Measurements from ENCODE around the gene RNF181. TPM values are rescaled to one million over a fixed set of nuclear protein-coding genes. Genes with fewer than 3 reads are reported as not detected.

RNF181 gene
- total and polyA plus RNA-seq, 2 of the 13 experiments (the other 11 are each of a cell fraction or from before 2014, with no cell fraction given), result 224 to 578 TPM

DNA sequence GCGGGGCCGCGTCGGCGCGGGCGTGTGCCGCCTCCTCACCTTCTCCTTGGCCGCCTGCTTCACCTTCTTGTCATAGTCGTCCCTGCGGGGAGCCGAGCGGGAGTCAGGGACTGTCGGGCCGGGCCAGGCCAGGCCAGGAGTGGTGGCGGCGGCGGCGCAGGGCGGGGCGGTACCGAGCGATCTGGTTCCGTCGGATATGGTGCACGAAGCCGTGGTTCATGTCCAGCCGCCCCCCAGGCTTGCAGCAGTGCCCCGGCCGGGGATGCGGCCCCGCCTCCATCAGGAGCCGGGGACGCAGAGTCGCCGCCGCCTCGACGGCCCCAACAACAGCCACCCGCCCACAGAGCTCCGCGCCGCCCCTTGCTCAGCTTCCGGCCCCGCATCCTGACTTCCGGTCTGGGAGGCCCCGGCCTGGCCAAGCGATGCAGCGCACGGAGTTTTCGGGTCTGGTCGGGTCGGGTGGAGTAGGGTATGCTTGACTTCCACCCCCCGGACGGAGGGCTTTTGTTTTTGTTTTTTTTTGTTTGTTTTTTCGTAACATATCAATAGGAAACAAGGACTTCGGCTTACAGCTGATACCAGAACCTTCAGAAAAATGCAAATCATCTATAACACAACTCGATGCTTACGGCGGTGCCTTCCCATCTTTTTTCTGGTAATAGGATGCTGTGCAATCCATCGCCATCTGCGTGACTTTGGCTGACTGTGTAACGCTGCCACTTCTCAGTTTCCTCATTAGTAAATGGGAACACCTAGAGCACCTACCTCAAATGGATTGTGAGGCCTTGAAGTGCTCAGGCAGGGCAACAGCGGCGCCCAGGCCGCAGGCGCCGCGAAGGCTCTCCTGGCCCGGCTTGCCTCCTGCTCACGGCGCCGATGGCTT lies 16.4 kb downstream of the RNF181 start, which contains the start of gene C2orf68 (continued):
- TF ChIP-seq, protein P1, sequence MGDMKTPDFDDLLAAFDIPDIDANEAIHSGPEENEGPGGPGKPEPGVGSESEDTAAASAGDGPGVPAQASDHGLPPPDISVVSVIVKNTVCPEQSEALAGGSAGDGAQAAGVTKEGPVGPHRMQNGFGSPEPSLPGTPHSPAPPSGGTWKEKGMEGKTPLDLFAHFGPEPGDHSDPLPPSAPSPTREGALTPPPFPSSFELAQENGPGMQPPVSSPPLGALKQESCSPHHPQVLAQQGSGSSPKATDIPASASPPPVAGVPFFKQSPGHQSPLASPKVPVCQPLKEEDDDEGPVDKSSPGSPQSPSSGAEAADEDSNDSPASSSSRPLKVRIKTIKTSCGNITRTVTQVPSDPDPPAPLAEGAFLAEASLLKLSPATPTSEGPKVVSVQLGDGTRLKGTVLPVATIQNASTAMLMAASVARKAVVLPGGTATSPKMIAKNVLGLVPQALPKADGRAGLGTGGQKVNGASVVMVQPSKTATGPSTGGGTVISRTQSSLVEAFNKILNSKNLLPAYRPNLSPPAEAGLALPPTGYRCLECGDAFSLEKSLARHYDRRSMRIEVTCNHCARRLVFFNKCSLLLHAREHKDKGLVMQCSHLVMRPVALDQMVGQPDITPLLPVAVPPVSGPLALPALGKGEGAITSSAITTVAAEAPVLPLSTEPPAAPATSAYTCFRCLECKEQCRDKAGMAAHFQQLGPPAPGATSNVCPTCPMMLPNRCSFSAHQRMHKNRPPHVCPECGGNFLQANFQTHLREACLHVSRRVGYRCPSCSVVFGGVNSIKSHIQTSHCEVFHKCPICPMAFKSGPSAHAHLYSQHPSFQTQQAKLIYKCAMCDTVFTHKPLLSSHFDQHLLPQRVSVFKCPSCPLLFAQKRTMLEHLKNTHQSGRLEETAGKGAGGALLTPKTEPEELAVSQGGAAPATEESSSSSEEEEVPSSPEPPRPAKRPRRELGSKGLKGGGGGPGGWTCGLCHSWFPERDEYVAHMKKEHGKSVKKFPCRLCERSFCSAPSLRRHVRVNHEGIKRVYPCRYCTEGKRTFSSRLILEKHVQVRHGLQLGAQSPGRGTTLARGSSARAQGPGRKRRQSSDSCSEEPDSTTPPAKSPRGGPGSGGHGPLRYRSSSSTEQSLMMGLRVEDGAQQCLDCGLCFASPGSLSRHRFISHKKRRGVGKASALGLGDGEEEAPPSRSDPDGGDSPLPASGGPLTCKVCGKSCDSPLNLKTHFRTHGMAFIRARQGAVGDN (CRISPR knock-in tag; IDR thresholded peaks at IDR 0.05), result peak; percentile 99
- no peak for TF ChIP-seq ZBTB7A (CRISPR knock-in tag; IDR thresholded peaks at IDR 0.05)
- TF ChIP-seq PCBP2 (optimal IDR thresholded peaks at IDR 0.05; ENCODE audit: low read depth, low read length, poor library complexity, severe bottlenecking), result no peak
- TF ChIP-seq ZBTB8A (CRISPR knock-in tag; IDR thresholded peaks at IDR 0.05; ENCODE audit: borderline replicate concordance, low read depth), result peak; percentile 37; the same call in 1 of the 2 replicates
- TF ChIP-seq, protein P2, sequence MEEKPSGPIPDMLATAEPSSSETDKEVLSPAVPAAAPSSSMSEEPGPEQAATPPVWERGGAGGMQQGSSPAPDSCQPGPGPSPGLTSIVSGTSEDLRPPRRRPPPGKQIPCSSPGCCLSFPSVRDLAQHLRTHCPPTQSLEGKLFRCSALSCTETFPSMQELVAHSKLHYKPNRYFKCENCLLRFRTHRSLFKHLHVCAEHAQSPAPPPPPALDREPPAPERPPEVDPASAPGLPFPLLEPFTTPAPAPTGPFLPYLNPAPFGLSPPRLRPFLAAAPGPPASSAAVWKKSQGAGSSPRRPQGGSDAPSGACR (CRISPR knock-in tag; IDR thresholded peaks at IDR 0.05), result no peak
- peak; percentile 55 for TF ChIP-seq HDAC2 (CRISPR knock-in tag; IDR thresholded peaks at IDR 0.05)
- no peak for TF ChIP-seq SRSF4 (IDR thresholded peaks at IDR 0.05; ENCODE audit: low read depth, low read length, poor library complexity, severe bottlenecking)
- peak; percentile 83; the same call in 1 of the 2 replicates for TF ChIP-seq ZMYM3 (CRISPR knock-in tag; IDR thresholded peaks at IDR 0.05)
- TF ChIP-seq MAFK (conservative IDR thresholded peaks at IDR 0.05 in 1 of 2, IDR thresholded peaks at IDR 0.05 in 1 of 2; ENCODE audit: low read length in 2 of 2), result no peak
- TF ChIP-seq ZFY (CRISPR knock-in tag; IDR thresholded peaks at IDR 0.05), result peak; percentile 91
- peak; percentile 82; the same call in 1 of the 2 replicates for TF ChIP-seq ZNF543 (CRISPR knock-in tag; IDR thresholded peaks at IDR 0.05)
- peak; percentile 39; the same call in 1 of the 2 replicates for TF ChIP-seq FOXJ3 (CRISPR knock-in tag; IDR thresholded peaks at IDR 0.05; ENCODE audit: borderline replicate concordance)
- TF ChIP-seq ZNF550 (CRISPR knock-in tag; IDR thresholded peaks at IDR 0.05; ENCODE audit: borderline replicate concordance), result no peak
- TF ChIP-seq HOXA9 (CRISPR knock-in tag; IDR thresholded peaks at IDR 0.05; ENCODE audit: borderline replicate concordance), result no peak; the same call in 1 of the 2 replicates
- TF ChIP-seq, protein P3, sequence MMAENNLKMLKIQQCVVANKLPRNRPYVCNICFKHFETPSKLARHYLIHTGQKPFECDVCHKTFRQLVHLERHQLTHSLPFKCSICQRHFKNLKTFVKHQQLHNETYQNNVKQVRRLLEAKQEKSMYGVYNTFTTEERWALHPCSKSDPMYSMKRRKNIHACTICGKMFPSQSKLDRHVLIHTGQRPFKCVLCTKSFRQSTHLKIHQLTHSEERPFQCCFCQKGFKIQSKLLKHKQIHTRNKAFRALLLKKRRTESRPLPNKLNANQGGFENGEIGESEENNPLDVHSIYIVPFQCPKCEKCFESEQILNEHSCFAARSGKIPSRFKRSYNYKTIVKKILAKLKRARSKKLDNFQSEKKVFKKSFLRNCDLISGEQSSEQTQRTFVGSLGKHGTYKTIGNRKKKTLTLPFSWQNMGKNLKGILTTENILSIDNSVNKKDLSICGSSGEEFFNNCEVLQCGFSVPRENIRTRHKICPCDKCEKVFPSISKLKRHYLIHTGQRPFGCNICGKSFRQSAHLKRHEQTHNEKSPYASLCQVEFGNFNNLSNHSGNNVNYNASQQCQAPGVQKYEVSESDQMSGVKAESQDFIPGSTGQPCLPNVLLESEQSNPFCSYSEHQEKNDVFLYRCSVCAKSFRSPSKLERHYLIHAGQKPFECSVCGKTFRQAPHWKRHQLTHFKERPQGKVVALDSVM (CRISPR knock-in tag; IDR thresholded peaks at IDR 0.05), result peak; percentile 48
- TF ChIP-seq TEAD2 (CRISPR knock-in tag; IDR thresholded peaks at IDR 0.05), result no peak
- TF ChIP-seq BCL6 (CRISPR knock-in tag; IDR thresholded peaks at IDR 0.05), result peak; percentile 40; the same call in 1 of the 2 replicates
- no peak for TF ChIP-seq EP300 (IDR thresholded peaks at IDR 0.05; ENCODE audit: low read depth in 2 of 2, low read length in 2 of 2)
- TF ChIP-seq EP300 (CRISPR knock-in tag; IDR thresholded peaks at IDR 0.05; ENCODE audit: borderline replicate concordance), result no peak; the same call in 1 of the 2 replicates
- no peak for TF ChIP-seq ADNP (CRISPR knock-in tag; IDR thresholded peaks at IDR 0.05)
- TF ChIP-seq TARDBP (CRISPR knock-in tag; IDR thresholded peaks at IDR 0.05), result peak; percentile 61; the same call in 1 of the 2 replicates
- TF ChIP-seq ZEB1 (IDR thresholded peaks at IDR 0.05; ENCODE audit: insufficient replicate concordance, low read depth), result peak; percentile 10
- no peak for TF ChIP-seq NAIF1 (CRISPR knock-in tag; IDR thresholded peaks at IDR 0.05; ENCODE audit: borderline replicate concordance)
